DMS153 treated with DMSO at 0.1 percent for 48 hours (cell line): ENCODE data around the gene LYSMD4.

Experiments
- DNase-seq: peaks from one replicate; lab custom pipeline; 2025; ENCODE audit not compliant: unreplicated experiment; lab: John Stamatoyannopoulos, UW

The LYSMD4 gene

DNA sequence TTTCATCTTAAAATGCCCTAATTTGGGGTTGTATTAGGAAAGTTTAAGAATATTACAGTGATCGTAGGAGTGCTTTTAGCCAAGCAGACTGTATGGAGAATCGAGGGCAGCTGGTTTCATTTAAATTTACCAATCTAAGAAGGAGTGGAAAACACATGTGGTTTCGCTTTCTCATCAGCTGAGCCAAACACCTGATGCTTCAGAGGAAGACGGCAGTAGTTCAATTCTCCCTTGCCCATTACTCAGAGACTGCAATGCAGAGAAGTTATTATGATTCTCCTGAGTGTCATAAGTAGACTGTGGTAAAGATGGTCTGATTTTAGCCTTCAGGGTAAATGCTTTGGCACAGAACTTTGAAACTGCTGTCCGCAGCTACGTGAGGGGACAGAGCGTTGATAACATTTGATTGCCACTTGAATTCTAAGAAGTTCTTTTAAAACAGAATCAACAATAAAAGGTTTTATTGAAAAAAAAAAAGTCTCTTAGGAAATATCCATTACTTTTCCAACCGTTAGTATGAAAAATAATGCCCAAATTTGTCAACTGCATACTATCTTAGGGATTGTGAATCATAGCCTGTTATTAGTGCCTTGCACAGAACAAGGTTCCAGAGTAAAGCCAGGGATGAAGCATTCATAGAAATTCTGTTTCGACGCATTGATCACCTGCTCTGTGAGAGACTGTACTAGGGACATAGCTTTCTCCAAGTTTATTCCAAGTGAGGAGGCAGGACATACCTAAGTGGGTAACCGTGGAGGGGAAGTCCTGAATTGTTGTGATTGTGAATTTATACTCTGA lies 25.6 kb downstream of the LYSMD4 start:
- DNase-seq = no peak

DNA sequence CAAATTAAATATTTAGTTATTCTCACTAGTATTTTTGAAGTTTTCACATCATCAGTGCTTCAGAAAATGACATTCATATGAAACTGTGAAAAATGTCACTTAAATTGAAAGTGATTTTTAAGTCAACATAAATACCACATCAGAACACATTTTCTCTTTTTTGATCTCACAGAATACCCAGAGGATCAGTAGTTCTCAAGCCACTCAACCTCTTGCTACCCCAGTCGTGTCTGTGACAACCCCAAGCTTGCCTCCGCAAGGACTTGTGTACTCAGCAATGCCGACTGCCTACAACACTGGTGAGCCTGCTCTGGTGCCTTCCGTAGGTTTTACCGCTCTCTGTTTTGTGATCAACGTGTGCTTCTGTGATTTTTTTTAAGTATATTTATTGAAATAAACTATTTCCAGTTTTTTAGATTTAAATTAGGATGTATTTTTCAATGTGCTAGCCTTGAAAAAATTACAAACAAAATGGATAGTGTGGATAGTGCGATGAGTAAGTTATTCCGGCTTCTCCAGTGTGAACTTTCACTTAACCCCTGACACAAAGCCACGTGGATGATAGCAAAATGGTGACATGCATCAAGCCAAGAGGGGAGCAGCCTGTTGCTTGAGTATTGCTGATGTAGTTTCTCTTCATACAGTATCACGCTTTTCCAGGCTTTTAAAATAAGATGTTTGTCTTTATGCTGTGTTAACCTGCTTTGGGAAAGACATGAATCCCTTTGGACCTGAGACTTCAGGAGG lies 26.5 kb downstream of the LYSMD4 start:
- no peak for DNase-seq

DNA sequence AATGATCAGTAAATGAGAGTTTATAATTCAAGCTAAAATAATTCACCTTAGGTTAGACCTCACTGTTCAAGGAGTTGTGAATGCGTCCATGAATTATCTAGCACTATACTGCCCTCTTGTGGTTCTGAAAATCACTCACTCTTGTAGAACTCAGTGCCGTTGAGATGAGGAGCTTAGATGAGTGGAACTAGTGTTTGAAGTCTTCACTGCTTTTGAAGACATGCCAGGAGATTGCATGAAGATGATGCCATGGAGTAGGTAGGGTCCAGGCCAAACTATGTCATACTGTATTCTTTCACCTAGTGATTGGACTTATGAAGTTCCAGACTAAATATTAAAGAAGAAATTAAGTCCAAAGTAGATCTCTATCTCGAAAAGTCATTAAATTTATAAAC lies 28.8 kb downstream of the LYSMD4 start:
- peak; percentile 9 for DNase-seq

DNA sequence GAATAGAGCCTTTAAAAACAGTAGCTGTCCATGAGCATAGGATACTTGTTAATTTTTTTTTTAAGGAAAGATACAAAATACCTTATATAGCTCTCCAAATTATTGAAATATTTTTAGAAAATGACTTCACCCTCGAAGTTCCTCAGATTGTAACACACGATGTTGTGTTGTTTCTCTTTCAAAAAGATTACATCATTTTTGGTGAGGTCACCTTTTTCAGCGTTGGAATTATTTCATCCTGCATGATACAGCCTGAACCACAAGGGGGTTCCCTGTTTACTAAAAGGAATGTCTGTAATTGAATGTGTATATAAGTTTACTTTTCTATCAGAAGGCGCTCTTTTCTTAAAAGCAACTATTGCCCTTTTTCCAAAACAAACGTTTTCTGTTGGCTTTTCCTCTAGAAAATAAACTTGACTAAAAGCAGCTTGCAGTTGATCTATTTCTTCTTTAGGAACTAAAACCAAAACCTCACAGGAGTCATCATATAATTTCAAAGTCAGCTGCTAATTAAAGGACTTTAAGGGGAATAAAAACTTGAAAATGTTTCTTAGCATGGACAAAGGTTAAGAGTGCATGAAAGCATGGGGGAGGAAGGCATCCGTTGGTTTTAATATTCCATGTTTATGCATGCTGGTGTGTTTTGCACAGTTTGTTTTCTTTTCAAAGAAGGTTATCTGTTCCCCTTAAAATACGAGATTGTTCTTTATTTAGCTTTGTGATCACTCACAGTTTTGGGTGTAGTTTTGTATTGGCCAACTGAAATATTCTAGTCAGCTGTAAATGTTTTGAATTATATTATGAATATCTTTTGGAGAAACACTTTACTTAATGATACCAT lies 29.4 kb downstream of the LYSMD4 start:
- no peak for DNase-seq

DNA sequence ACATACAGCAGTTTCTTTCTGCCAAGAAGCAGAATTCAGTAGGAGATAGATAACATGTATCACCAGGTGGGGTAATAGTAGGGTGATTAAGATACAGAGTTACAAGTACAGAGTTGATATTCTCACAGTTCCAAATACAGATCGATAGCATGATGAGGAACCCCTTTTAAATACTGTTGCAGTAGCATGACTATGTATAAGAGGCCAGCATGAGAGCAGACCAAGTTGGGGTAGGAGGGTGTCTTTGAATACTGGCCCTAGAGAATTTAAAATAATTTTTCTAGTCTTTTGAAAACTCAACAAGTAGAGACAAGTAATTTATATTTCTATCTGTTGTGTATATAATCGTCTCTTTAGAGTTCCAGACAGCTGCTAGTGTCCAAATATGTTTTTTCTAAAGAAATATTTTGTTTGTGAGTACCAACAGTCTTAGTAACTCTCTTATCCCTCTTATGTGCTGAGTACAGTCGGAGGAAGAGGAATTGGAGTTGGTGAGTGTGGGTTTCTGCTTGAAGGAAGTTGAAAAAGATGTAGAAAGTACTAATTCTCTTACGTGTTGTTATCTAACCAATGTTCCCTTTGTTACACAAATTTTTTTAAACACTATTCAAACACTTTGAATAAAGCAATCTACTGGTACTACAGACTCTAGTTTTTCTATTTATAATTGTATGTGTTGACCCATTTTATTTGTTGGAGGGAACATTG lies 30.2 kb downstream of the LYSMD4 start:
- no peak for DNase-seq

DNA sequence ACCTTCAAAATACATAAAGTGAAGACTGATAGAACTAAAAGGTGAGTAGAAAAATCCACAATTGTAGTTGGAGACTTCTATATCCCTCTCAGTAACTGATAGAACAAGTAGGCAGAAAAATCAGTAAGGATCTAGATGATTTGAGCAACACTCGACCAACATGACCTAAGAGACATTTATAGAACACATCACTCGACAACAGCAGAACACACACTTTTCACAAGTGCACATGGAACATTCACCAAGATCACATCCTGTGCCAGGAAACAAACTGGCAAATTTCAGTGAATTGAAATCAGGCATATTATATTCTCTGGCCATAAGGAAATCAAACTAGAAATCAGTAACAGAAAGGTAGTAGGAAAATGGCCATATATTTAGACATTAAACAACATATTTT lies 37.1 kb downstream of the LYSMD4 start:
- no peak for DNase-seq

DNA sequence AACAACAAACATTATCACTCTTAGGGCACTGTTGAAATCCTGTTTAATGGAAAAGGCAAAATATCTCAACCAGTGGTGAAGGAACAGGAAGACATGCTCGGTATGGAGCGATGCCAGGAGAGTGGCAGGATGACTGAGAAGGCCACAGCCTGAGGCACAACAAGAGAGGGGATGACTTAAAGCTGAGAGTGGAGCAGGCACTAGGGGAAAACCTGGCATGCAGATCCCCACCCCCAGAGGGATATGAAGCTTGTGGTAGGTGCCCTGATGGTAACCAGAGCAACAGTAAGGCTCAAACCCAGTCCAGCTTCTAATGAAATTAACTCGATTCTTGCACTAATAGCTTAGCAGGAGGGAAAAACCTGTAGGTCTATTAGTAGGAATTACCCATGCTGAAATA lies 40.4 kb downstream of the LYSMD4 start:
- no peak for DNase-seq

- no peak for DNase-seq
Measured at GRCh38 chr15:99686290-99686689, 46.9 kb downstream of the LYSMD4 start.

DNA sequence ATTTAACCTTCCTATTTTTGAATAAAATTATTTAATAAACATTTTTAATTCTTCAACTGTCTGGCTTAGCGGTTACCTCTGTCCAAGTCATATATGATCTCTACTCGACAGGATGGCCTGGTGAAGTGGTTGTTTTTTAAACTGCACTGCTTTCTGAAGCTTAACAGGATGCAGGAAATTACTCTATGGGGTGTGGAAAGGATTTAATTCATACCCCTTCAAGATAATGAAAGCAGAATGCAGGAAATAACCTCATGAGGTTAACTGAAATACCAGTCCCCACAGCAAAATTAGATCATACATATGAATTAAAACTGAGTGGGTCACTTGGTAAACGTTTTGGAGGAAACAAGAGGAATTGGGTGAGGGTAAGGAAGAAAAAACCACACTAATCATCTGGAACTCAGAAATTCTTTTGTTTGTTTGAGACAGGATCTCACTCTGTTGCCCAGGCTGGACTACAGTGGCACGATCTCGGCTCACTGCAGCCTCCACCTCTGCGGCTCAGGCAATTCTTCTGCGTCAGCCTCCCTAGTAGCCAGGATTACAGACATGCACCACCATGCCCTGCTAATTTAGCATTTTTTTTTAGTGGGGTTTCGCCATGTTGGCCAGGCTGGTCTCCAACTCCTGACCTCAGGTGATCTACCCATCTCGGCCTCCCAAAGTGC lies 50.1 kb downstream of the LYSMD4 start:
- no peak for DNase-seq

DNA sequence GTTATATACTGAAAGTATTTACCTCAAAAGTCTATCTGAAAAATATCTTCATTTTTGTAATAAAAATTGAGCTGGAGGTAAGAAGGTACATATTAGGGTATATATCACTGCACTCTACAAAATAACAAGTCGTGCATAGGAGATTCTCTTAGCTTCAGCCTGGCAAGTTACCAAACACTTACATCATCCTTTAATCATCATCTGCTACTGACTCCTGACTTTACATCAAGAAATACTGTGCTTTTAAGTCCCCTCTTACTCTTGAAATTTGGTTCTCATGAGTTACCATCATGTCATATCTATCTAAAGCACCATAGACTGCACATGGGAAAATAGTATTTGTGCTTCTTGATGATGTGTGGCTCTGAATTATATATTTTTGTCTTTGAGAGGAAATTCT lies 50.8 kb downstream of the LYSMD4 start:
- DNase-seq = no peak

DNA sequence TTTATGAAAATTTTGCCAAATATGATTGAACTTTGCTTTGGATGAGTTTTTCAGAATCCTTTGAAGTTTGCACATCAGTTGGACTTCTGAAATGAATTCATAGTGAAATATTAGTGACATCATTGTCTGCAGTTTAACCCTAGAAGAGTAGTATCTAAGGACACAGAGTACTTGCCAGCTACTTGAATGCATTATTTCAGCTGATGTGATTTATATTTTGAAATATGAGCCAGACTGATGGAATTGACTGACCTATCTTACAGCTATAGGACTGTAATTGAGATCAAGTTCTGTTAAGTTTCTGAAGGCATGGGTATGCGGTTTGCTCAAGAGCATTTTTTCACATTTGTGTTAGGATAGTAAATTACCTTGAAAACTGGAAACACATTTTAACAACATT lies 51.2 kb downstream of the LYSMD4 start:
- DNase-seq = no peak

DNA sequence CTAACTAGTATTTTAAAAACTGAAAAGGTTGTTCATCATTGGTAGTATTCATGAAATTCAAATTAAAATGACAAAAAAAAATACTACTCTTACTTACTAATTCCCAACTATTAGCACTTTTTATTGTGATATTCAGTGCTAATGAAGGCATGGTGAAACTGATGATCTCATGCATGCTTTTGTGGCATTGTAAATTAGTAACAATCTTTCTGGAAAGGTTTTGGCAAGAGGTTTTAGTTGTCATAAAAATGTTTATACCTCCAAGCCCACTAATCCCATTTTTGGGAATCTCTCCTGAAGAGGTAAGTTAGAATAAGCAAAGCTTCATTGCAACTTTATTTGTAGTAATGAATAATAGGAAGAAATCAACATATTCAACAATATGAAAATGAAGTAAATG lies 53.0 kb downstream of the LYSMD4 start:
- no peak for DNase-seq

GRCh38 chr15:99677540-99678134 lies 55.6 kb downstream of the LYSMD4 start:
- no peak for DNase-seq
